Measurements from ENCODE around the gene SLC16A6. TPM values are rescaled to one million over a fixed set of nuclear protein-coding genes. Genes with fewer than 3 reads are reported as not detected.
A peak's percentile ranks its signal among the peaks of the same experiment; 100 is the strongest.
"Not testable (repeated sequence)": the region's sequence is repeated elsewhere in the genome, so short reads cannot be mapped to it uniquely, and the experiment has no call there.

Gene SLC16A6
- polyA plus RNA-seq, 3 donors from 2014 or later: 0.88 to 4.8 (median 3.5) TPM

DNA sequence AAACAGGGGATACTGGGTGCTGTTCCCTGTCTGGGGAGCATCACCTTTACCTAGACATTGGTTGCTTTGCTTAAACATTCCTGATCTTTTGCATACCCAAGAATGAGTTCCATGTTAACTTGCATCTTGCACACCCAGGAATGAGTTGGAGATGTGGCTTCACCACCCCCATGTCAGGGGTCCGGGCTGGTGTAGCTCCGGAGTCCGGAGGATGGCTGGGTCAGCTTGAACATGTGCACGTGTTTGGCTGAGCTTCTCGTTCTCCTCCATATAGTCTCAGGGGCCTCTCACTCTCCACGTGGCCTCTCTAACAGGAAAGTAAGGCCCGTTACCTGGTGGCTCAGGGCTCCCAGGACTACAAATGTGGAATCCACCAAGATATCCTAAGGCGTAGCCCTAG, 61.3 kb downstream of the SLC16A6 start:
- Mint-ChIP-seq H3K4me3 (no peak overlapping the region), H3K4me1 (peaks cover 80 to 91% of the 10 kb centered on the region in 2 donors), H3K27me3 (ENCODE audit: low read depth in 3 of 3) (peaks cover 0 to 6% (median 5%) of the 10 kb centered on the region in 3 donors), H3K27ac (peak overlapping the region; percentile 82 to 100 (median 92)), H3K9me3 (no peaks in the 10 kb centered on the region), H3K36me3 (peaks cover 4 to 26% (median 8%) of the 10 kb centered on the region in 3 donors)
- no peak for DNase-seq

DNA sequence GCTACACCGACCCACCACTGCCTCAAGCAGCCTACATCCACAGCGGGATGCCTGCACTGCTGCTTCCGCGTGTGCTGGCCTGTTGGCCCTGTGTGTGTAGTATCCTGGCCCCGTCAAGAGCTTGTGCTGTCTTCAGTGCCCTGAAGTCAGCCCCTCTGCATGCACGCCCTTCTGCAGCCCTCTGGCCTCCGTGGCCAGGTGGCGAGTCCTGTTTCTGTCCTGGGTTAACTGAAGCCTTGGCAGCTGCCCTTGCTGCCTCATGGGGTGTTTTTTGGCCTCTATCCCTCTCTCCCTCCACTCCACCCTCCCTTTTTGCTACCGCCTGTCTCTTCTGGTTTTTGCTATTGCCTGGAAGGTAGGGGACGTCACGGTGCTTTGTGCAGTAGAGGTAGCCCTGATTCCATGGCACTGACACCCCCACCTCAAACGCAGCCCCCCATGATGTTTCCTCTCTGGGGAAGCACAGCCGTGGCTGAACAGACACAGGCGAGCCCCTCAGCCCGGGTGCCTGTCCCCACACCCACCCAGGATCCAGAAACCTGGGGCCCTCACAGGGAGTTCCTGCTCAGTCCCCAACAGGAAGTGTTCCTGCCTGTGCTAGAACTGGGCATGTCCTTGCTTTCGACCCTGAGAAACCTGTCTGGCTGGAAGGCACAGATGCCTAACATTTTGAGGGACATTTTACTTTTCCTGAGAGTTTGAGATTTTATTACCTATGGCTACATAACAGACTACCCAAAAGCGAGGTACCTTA, 61.9 kb downstream of the SLC16A6 start:
- H3K9me3 Mint-ChIP-seq: no peaks in the 10 kb centered on the region
- H3K4me1 Mint-ChIP-seq: peaks cover 80 to 91% of the 10 kb centered on the region in 2 donors
- H3K27ac Mint-ChIP-seq: peak overlapping the region; percentile 82 to 100 (median 92)
- DNase-seq: no peak
- peaks cover 4 to 26% (median 8%) of the 10 kb centered on the region in 3 donors for H3K36me3 Mint-ChIP-seq
- peaks cover 0 to 4% (median 2%) of the 10 kb centered on the region in 3 donors for H3K27me3 Mint-ChIP-seq (ENCODE audit: low read depth in 3 of 3)
- H3K4me3 Mint-ChIP-seq: no peak overlapping the region

DNA sequence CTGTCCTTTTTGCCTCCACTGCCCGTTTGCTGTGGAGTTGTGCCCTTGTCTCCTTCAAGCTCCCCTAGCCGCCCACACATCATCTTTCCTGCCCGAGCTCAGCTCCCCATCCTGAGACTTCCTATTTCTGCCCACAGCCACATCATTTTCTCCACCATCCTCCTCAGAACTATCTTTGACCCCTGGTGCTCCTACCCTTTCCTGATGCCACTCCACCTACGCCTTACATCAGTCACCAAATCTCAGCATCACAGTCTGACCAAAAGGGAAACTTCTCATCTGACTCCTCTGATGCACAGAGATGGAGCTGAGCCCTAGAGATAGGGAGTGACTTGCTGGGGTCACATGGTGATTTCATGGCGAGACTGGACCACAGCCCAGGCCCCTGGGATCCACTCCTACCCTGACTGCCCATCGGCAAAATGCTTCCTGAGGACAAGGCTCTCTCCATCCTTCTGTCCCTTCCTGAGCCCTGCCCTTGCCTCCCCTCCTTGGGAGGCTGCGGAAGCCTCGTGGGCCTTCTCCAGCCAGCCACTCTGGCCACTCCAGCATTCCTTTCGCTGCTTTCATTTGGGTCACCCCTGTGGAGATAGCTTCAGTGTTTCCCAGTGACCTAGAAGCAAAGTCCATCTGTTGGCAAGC, 62.8 kb downstream of the SLC16A6 start:
- H3K27me3 Mint-ChIP-seq (ENCODE audit: low read depth in 3 of 3); DNase-seq; H3K4me3 Mint-ChIP-seq; H3K9me3 Mint-ChIP-seq: not testable (repeated sequence)
- Mint-ChIP-seq H3K36me3 (peaks cover 4 to 26% (median 8%) of the 10 kb centered on the region in 3 donors), H3K4me1 (peaks cover 75 to 83% of the 10 kb centered on the region in 2 donors), H3K27ac (peak overlapping the region; percentile 86 to 100 (median 95))

DNA sequence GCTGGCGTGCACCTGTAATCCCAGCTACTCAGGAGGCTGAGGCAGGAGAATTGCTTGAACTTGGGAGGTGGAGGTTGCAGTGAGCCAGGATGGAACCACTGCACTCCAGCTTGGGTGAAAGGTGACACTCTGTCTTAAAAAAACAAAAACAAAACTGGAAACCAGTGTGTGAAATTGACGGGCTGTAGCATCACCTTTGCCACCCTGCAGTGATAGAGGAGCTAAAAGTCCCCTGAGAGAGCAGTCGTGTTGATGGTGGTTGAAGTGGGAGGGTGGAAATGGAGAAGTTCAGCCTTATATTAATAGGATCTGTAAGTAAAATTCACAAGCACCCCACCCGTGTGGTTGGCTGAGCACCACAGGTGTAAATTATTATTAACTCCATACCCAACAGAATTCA, 65.9 kb downstream of the SLC16A6 start:
- H3K9me3 Mint-ChIP-seq: not testable (repeated sequence)
- H3K27me3 Mint-ChIP-seq (ENCODE audit: low read depth in 3 of 3): peaks cover 2 to 22% (median 5%) of the 10 kb centered on the region in 3 donors
- peak overlapping the region; percentile 40 to 92 (median 74) for H3K4me3 Mint-ChIP-seq
- DNase-seq: peak; percentile 69 to 72 (median 71)
- H3K4me1 Mint-ChIP-seq: peaks cover 82 to 83% of the 10 kb centered on the region in 2 donors
- peaks cover 4 to 30% (median 11%) of the 10 kb centered on the region in 3 donors for H3K36me3 Mint-ChIP-seq
- H3K27ac Mint-ChIP-seq: peak overlapping the region; percentile 86 to 100 (median 96)

DNA sequence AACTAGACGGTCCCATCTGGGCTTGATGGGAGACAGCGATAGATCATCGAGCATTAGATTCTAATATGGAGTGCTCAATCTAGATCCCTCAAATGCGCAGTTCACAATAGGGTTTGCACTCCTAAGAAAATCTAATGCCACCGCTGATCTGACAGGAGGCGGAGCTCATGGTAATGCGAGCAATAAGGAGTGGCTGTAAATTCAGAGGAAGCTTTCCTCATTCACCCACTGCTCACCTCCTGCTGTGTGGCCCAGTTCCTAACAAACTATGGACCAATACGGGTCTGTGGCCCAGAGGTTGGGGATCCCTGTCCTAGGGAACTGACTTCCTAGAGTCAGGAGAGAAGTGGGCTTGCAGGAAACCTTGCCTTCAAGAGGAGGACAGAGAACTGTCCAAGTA, 68.3 kb downstream of the SLC16A6 start:
- Mint-ChIP-seq H3K4me3 (peak overlapping the region; percentile 2 to 100 (median 88)), H3K4me1 (peaks cover 74 to 82% of the 10 kb centered on the region in 2 donors), H3K9me3 (no peaks in the 10 kb centered on the region), H3K36me3 (peaks cover 5 to 35% (median 8%) of the 10 kb centered on the region in 3 donors), H3K27me3 (ENCODE audit: low read depth in 3 of 3) (peaks cover 2 to 25% (median 5%) of the 10 kb centered on the region in 3 donors), H3K27ac (peak overlapping the region; percentile 87 to 100 (median 93))
- DNase-seq: peak in 2 of 3 donors; percentile 61 to 64

DNA sequence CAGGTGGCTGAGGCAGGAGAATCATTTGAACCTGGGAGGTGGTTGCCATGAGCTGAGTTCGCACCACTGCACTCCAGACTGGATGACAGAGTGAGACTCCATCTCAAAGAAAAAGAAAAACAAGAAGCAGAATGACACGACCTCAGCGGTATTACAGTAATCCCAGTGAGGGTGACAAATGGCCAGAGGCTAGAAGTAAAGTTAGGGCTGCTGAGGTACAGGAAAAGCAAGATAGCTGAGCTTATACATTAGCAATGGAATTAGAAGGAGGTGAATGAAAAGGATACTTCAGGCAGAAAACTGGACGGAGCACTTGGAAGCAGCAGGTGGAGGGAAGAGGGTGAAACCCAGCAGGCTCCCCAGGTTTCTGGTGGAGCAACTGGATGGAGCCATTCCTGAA, 69.1 kb downstream of the SLC16A6 start:
- Mint-ChIP-seq H3K27me3 (ENCODE audit: low read depth in 3 of 3) (peaks cover 2 to 25% (median 5%) of the 10 kb centered on the region in 3 donors), H3K4me1 (peaks cover 70 to 83% of the 10 kb centered on the region in 2 donors), H3K36me3 (peaks cover 5 to 33% (median 8%) of the 10 kb centered on the region in 3 donors), H3K27ac (peak overlapping the region; percentile 87 to 100 (median 96)), H3K9me3 (no peaks in the 10 kb centered on the region), H3K4me3 (peak overlapping the region in 4 of 5 donors; percentile 10 to 100 (median 90))
- peak in 1 of 3 donors; percentile 26 for DNase-seq

DNA sequence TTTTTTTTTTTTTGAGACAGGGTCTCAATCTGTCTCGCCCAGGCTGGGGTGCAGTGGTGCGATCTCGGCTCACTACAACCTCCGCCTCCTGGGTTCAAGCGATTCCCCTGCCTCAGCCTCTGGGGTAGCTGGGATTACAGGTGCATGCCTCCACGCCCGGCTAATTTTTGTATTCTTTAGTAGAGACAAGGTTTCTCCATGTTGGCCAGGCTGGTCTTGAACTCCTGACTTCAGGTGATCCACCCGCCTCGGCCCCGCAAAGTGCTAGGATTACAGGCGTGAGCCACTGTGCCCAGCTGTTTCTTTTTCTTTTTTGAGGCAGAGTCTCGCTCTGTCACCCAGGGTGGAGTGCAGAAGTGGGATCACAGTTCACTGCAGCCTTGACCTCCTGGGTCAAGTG, 70.1 kb downstream of the SLC16A6 start:
- peak in 1 of 3 donors; percentile 39 for DNase-seq
- peak overlapping the region; percentile 76 to 100 (median 96) for H3K27ac Mint-ChIP-seq
- H3K36me3 Mint-ChIP-seq: peaks cover 5 to 37% (median 8%) of the 10 kb centered on the region in 3 donors
- peaks cover 2 to 25% (median 5%) of the 10 kb centered on the region in 3 donors for H3K27me3 Mint-ChIP-seq (ENCODE audit: low read depth in 3 of 3)
- peaks cover 66 to 82% of the 10 kb centered on the region in 2 donors for H3K4me1 Mint-ChIP-seq
- not testable (repeated sequence) for H3K9me3 Mint-ChIP-seq
- peak overlapping the region in 4 of 5 donors; percentile 21 to 100 (median 90) for H3K4me3 Mint-ChIP-seq

DNA sequence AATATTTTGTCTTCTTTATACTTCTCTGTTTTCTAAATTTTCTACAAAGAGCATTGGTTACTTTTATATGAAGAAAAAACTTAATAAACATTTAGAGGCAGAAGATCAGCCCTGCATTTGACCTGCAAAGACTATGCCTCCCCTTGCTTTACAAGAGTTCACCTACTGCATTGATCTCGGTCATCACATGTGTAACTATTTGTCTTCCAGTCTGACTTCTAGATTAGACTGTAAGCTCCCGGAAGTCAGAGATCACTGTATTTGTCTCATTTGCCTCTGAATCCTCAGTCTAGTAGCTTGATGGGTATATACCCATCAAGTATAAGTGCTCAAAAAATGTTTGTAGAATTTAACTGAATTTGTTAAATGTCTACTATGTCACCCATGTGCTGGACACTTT, 70.7 kb downstream of the SLC16A6 start:
- Mint-ChIP-seq H3K4me1 (peaks cover 61 to 79% of the 10 kb centered on the region in 2 donors), H3K36me3 (peaks cover 5 to 35% (median 8%) of the 10 kb centered on the region in 3 donors), H3K4me3 (peak overlapping the region in 3 of 5 donors; percentile 88 to 100 (median 92)), H3K27me3 (ENCODE audit: low read depth in 3 of 3) (peaks cover 2 to 25% (median 5%) of the 10 kb centered on the region in 3 donors), H3K27ac (peak overlapping the region; percentile 76 to 100 (median 96))
- not testable (repeated sequence) for DNase-seq, H3K9me3 Mint-ChIP-seq

DNA sequence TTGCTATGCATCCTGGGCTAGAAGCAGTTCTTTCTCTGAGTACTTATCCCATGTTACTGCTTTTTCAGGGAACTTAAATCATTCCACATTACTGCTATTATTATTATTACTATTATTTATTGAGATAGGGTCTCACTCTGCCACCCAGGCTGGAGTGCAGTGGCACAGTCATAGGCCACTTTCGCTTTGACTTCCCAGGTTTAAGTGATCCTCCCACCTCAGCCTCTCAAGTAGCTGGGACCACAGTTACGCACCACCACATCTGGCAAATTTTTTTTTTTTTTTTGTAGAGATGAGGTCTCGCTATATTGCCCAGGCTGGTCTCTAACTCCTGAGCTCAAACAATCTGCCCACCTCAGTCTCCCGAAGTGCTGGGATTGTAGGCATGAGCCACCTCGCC, 71.5 kb downstream of the SLC16A6 start:
- H3K36me3 Mint-ChIP-seq: peaks cover 7 to 33% (median 8%) of the 10 kb centered on the region in 3 donors
- peak overlapping the region; percentile 76 to 100 (median 96) for H3K27ac Mint-ChIP-seq
- not testable (repeated sequence) for DNase-seq, H3K9me3 Mint-ChIP-seq
- peak overlapping the region in 3 of 5 donors; percentile 88 to 100 (median 92) for H3K4me3 Mint-ChIP-seq
- peaks cover 2 to 21% (median 8%) of the 10 kb centered on the region in 3 donors for H3K27me3 Mint-ChIP-seq (ENCODE audit: low read depth in 3 of 3)
- H3K4me1 Mint-ChIP-seq: peaks cover 59 to 76% of the 10 kb centered on the region in 2 donors

Other genes with a start within 250 kb of the SLC16A6 start
- gene AMZ2, start 43.1 kb downstream of the SLC16A6 start, polyA plus RNA-seq: 100 to 1,000 TPM; 146 to 193 (median 169) TPM
- gene ARSG, start 368 bp upstream of the SLC16A6 start, polyA plus RNA-seq: 10 to 100 TPM; 15.0 to 18.7 (median 15.3) TPM
- 10 to 100 TPM; 21.1 to 43.4 (median 30.0) TPM for gene WIPI1, start 166.4 kb upstream of the SLC16A6 start, polyA plus RNA-seq
- gene PRKAR1A, start 221.3 kb upstream of the SLC16A6 start, polyA plus RNA-seq: 100 to 1,000 TPM; 275 to 458 (median 320) TPM